ENCODE measurements around the gene CLDN7.
A peak's percentile ranks its signal among the peaks of the same experiment; 100 is the strongest.

Gene CLDN7, protein sequence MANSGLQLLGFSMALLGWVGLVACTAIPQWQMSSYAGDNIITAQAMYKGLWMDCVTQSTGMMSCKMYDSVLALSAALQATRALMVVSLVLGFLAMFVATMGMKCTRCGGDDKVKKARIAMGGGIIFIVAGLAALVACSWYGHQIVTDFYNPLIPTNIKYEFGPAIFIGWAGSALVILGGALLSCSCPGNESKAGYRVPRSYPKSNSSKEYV

DNA sequence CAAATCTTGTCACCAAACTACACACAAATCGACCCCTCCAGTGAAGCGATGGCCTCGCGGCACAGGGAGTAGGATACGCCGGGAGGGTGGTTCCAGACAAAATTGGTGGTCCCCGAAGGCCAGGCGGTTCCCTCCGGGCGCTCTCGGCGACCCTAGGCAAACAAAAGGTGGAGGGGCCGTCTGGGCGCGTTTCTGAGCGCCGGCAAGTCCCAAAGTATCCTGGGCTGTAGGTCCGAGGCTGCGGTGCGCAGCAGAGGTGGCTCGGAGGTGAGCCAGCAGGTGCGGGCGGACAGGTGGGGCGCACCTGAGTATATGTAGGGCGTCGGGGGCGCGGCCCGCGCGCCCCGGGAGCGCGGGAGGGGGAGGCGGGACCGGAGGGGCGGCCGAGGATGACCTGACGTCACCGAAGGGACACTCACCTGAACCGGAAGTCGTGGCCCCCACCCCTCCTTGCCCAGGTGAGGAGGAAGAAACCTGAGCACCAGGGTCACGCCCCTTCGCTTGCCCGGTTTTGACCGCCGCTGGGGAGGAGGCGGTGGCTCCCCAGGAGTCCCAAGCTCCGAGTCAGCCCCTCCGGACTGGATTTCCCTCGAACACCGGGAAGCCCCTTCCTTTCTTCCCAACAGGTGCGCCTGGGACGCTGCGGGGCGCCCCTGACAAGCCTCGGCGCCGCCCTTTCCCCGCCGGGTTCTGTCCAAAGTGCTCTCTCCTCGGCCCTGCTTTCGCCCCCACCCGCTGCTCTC is at the start of gene CLDN7:
Gene CLDN7 (minus strand): TSS at position 287 of the 743 bp plus-strand sequence. CDS start 435 bp downstream, outside the sequence.
- Histone ChIP-seq H3K36me3 (ENCODE audit: control insufficient read depth in 5 of 5, insufficient read depth in 5 of 5, low read length in 5 of 5) (peaks cover 0 to 23% (median 14%) of the 10 kb centered on the region in 5 donors), H3K9me3 (ENCODE audit: control insufficient read depth in 5 of 5, low read length in 5 of 5) (no peaks in the 10 kb centered on the region), H3K9ac (ENCODE audit: low read length in 5 of 5) (peak within 1 kb of the TSS in 4 of 5 donors; percentile 21 to 67 (median 58)), H3K4me3 (ENCODE audit: low read depth in 1 of 5, low read length in 5 of 5) (peak within 1 kb of the TSS; percentile 54 to 75 (median 62)), H3K4me1 (ENCODE audit: control insufficient read depth in 5 of 5, insufficient read depth in 5 of 5, low read length in 5 of 5) (peaks cover 0 to 47% (median 41%) of the 10 kb centered on the region in 5 donors), H3K27ac (ENCODE audit: low read depth, low read length) (no peak within 1 kb of the TSS), H3K27me3 (ENCODE audit: control insufficient read depth in 5 of 5, insufficient read depth in 4 of 5, low read length in 5 of 5) (peaks cover 0 to 22% (median 14%) of the 10 kb centered on the region in 5 donors)

DNA sequence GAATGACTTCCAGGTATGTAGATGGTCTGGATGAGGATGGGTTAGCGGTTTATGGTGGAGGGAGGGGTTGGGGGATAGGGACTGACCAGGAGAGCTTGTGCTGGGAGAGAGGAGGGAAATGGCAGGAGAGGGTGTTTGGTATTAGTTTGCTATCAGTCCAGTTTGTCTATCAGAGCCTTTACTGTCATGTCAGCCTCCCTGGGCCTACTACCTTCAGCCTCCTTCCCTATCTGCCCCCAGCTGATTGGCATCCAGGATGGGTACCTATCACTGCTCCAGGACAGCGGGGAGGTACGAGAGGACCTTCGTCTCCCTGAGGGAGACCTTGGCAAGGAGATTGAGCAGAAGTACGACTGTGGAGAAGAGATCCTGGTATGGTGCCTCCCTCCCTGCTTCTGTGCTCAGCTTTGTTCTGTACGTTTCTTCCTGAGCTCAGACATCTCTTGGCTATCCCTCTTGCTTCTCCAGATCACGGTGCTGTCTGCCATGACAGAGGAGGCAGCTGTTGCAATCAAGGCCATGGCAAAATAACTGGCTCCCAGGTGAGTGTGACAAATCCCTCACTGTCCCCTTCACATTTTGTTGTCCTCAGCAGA is 48.9 kb upstream of the CLDN7 start:
- Histone ChIP-seq H3K4me3 (ENCODE audit: low read depth in 1 of 5, low read length in 5 of 5) (no peak overlapping the region), H3K27me3 (ENCODE audit: control insufficient read depth in 5 of 5, insufficient read depth in 4 of 5, low read length in 5 of 5) (no peaks in the 10 kb centered on the region), H3K4me1 (ENCODE audit: control insufficient read depth in 5 of 5, insufficient read depth in 5 of 5, low read length in 5 of 5) (peaks cover 17 to 63% (median 51%) of the 10 kb centered on the region in 5 donors), H3K36me3 (ENCODE audit: control insufficient read depth in 5 of 5, insufficient read depth in 5 of 5, low read length in 5 of 5) (peaks cover 7 to 49% (median 45%) of the 10 kb centered on the region in 5 donors), H3K9me3 (ENCODE audit: control insufficient read depth in 5 of 5, low read length in 5 of 5) (no peaks in the 10 kb centered on the region), H3K9ac (ENCODE audit: low read length in 5 of 5) (no peak overlapping the region), H3K27ac (ENCODE audit: low read depth, low read length) (no peak overlapping the region)

DNA sequence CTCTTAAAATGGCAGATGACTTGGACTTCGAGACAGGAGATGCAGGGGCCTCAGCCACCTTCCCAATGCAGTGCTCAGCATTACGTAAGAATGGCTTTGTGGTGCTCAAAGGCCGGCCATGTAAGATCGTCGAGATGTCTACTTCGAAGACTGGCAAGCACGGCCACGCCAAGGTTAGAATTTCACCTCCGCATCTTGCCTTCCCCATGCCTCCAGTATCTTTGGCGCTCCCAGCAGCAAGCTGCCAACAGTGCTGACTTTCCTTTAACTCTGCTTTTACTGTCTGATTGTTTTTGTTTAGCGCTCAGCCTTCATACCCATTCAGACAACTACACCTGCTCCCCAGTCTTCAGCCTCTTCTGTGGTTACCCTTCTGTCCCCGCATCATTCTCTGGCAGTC is 47.4 kb upstream of the CLDN7 start:
- Histone ChIP-seq H3K4me1 (ENCODE audit: control insufficient read depth in 5 of 5, insufficient read depth in 5 of 5, low read length in 5 of 5) (peaks cover 14 to 53% (median 40%) of the 10 kb centered on the region in 5 donors), H3K9ac (ENCODE audit: low read length in 5 of 5) (peak overlapping the region in 3 of 5 donors; percentile 78 to 99 (median 89)), H3K27ac (ENCODE audit: low read depth, low read length) (peak overlapping the region; percentile 98), H3K27me3 (ENCODE audit: control insufficient read depth in 5 of 5, insufficient read depth in 4 of 5, low read length in 5 of 5) (no peaks in the 10 kb centered on the region), H3K9me3 (ENCODE audit: control insufficient read depth in 5 of 5, low read length in 5 of 5) (no peaks in the 10 kb centered on the region), H3K4me3 (ENCODE audit: low read depth in 1 of 5, low read length in 5 of 5) (peak overlapping the region in 4 of 5 donors; percentile 74 to 93 (median 80)), H3K36me3 (ENCODE audit: control insufficient read depth in 5 of 5, insufficient read depth in 5 of 5, low read length in 5 of 5) (peaks cover 7 to 49% (median 45%) of the 10 kb centered on the region in 5 donors)

DNA sequence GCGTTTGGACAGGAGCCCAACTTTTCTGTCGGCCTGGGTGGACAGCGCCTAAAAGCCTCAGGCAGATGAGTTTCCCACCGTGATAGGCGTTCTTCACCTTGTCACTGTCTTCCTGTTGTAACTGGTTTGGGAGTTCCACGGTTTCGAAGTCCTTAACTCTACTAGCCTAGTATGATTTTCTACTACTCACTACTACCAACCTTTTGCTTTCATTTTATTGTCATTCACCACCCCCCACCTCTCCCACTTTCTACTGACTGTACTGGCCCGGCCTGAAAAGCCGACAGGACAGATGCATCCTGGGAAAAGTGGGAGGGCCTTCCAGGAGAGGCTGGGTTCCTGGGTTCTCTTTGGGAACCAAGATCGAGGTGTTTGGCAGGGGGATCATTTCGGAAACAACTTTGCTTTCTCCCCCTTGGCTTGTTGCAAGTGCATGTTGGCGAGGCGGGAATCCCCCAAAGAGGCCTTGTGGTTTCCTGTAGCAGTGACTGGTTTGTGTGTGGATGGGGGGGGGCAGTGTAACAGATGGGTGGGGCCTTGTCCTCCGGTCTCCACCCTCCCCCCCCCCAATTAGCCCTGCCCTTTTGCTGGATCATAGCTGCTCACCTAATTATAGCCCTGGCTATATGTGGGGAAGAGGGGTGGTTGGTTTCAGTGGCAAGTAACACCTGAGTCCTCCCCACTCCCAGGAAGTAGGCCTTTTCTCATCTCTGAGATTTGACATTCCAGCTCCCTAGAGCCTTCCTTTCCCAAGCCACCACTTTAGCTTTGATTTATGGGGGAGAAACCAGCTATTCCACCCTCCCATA is 46.6 kb upstream of the CLDN7 start:
- Histone ChIP-seq H3K4me1 (ENCODE audit: control insufficient read depth in 5 of 5, insufficient read depth in 5 of 5, low read length in 5 of 5) (peaks cover 14 to 45% (median 32%) of the 10 kb centered on the region in 5 donors), H3K27me3 (ENCODE audit: control insufficient read depth in 5 of 5, insufficient read depth in 4 of 5, low read length in 5 of 5) (no peaks in the 10 kb centered on the region), H3K9ac (ENCODE audit: low read length in 5 of 5) (peak overlapping the region; percentile 78 to 99 (median 91)), H3K27ac (ENCODE audit: low read depth, low read length) (peak overlapping the region; percentile 98), H3K4me3 (ENCODE audit: low read depth in 1 of 5, low read length in 5 of 5) (peak overlapping the region; percentile 74 to 93 (median 79)), H3K36me3 (ENCODE audit: control insufficient read depth in 5 of 5, insufficient read depth in 5 of 5, low read length in 5 of 5) (peaks cover 7 to 45% (median 41%) of the 10 kb centered on the region in 5 donors), H3K9me3 (ENCODE audit: control insufficient read depth in 5 of 5, low read length in 5 of 5) (no peaks in the 10 kb centered on the region)

DNA sequence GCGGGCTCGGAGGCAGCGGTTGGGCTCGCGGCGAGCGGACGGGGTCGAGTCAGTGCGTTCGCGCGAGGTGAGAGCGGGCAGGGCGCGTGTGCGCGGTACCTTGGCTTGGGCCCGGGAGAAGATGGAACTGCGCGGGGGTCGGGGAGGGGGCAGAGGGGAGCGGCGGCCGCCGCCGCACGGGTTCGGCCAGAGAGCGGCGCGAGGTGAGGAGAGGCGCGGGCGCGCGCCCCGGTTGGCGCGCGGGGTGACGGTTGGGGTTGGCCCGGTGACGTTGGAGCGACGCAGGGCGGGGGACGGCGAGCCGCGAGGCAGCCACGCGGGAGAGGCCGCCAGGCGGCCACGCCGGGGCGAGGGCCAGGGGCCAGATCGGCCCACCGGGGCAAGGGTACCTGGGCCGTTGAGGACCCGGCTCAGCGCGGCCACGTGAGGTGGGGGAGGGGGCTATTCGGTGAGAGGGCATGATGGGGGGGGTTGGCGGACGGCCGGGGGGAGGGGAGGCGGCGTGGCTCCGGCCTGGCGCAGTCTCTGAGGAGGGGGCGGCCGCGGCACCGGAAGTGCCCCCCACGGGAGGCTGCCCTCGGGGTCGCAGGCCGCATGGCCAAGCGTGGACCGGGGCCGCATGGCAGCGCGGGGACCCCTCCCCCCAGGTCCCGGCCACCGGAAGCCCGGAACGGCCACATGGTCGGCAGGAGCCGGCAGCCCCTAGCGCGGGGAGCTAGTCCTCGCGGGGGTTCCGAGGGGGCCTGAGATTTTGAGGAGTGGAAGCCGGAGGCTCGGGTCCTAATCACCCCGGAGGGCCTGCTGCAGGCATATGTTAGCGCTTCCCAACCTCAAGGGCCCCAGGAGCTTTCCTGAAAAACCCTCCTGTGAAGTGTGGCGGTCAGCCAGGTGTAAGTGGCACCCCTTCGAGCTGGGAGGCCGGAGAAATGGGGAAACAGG is 45.7 kb upstream of the CLDN7 start:
- H3K4me3 ChIP-seq (ENCODE audit: low read depth in 1 of 5, low read length in 5 of 5) = peak overlapping the region; percentile 74 to 93 (median 79)
- H3K4me1 ChIP-seq (ENCODE audit: control insufficient read depth in 5 of 5, insufficient read depth in 5 of 5, low read length in 5 of 5) = peaks cover 14 to 36% (median 24%) of the 10 kb centered on the region in 5 donors
- no peaks in the 10 kb centered on the region for H3K9me3 ChIP-seq (ENCODE audit: control insufficient read depth in 5 of 5, low read length in 5 of 5)
- H3K36me3 ChIP-seq (ENCODE audit: control insufficient read depth in 5 of 5, insufficient read depth in 5 of 5, low read length in 5 of 5) = peaks cover 7 to 37% (median 32%) of the 10 kb centered on the region in 5 donors
- peak overlapping the region; percentile 78 to 99 (median 91) for H3K9ac ChIP-seq (ENCODE audit: low read length in 5 of 5)
- H3K27ac ChIP-seq (ENCODE audit: low read depth, low read length) = peak overlapping the region; percentile 98
- no peaks in the 10 kb centered on the region for H3K27me3 ChIP-seq (ENCODE audit: control insufficient read depth in 5 of 5, insufficient read depth in 4 of 5, low read length in 5 of 5)

DNA sequence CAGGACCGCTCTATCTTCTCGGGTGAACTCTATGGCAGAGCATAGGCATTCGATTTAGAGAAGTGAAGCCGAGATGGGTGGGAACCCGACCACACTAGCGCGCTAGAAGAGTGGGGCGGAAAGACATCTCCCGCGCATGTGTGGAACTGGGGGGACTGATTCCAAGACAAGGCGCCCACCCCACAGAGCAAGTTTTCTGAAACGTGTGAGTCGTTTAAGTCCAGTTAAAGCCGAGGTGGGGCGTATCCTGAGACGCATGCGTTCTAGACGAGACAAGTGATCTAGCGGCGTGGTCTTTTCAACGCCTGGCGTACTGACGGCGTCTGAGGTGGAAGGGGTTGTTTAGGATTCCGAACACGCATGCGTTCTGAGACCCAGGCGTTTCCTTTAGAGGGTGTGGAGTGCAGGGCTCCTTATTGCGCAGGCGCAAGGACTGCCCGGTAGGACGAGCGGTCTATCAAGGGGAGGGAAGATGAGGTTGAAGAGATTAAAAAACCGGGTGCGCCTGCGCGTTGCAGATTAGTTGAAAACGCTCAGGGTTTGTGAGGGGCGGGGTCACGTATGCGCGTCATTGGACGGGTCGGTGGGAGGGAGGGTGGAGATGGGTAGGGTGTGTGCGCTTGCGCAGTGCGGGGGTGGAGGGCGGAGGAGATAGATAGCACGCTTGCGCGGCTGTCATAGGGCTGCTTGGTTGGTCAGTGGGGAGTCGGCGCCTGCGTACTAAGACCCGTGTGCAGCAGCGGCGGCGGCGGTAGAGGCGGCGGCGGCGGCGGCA is 44.8 kb upstream of the CLDN7 start, which contains the start of gene EIF5A:
Gene EIF5A (plus strand): TSS at position 718 of the 775 bp plus-strand sequence. CDS start 2,008 bp downstream, outside the sequence.
- H3K4me1 ChIP-seq (ENCODE audit: control insufficient read depth in 5 of 5, insufficient read depth in 5 of 5, low read length in 5 of 5) = peaks cover 14 to 36% (median 22%) of the 10 kb centered on the region in 5 donors
- H3K27me3 ChIP-seq (ENCODE audit: control insufficient read depth in 5 of 5, insufficient read depth in 4 of 5, low read length in 5 of 5) = no peaks in the 10 kb centered on the region

DNA sequence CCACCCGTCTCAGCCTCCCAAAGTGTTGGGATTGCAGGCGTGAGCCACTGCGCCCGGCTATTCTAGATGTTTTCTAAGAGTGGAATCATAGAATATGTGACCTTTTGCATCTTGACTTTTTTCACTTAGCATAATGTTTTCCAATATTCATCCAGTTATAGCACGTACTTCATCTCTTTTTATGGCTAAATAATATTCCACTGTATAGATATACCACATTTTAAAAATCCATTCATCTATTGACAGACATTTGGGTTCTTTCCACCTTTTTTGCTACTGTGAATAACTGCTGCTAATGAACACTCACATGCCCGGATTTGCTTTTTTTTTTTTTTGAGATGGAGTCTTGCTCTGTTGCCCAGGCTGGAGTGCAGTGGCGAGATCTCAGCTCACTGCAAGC is 41.9 kb upstream of the CLDN7 start:
- Histone ChIP-seq H3K27me3 (ENCODE audit: control insufficient read depth in 5 of 5, insufficient read depth in 4 of 5, low read length in 5 of 5) (no peaks in the 10 kb centered on the region), H3K9ac (ENCODE audit: low read length in 5 of 5) (no peak overlapping the region), H3K27ac (ENCODE audit: low read depth, low read length) (no peak overlapping the region), H3K4me3 (ENCODE audit: low read depth in 1 of 5, low read length in 5 of 5) (no peak overlapping the region), H3K36me3 (ENCODE audit: control insufficient read depth in 5 of 5, insufficient read depth in 5 of 5, low read length in 5 of 5) (no peaks in the 10 kb centered on the region), H3K9me3 (ENCODE audit: control insufficient read depth in 5 of 5, low read length in 5 of 5) (no peaks in the 10 kb centered on the region), H3K4me1 (ENCODE audit: control insufficient read depth in 5 of 5, insufficient read depth in 5 of 5, low read length in 5 of 5) (peaks cover 7 to 19% (median 11%) of the 10 kb centered on the region in 5 donors)

More for the DNA sequence above, 44.8 kb upstream of the CLDN7 start, which contains the start of gene EIF5A:
- Histone ChIP-seq H3K4me3 (ENCODE audit: low read depth in 1 of 5, low read length in 5 of 5) (peak within 1 kb of the TSS; percentile 78 to 93 (median 84)), H3K9ac (ENCODE audit: low read length in 5 of 5) (peak within 1 kb of the TSS; percentile 84 to 99 (median 91)), H3K9me3 (ENCODE audit: control insufficient read depth in 5 of 5, low read length in 5 of 5) (no peaks in the 10 kb centered on the region), H3K27ac (ENCODE audit: low read depth, low read length) (peak within 1 kb of the TSS; percentile 98), H3K36me3 (ENCODE audit: control insufficient read depth in 5 of 5, insufficient read depth in 5 of 5, low read length in 5 of 5) (peaks cover 7 to 28% (median 24%) of the 10 kb centered on the region in 5 donors)

DNA sequence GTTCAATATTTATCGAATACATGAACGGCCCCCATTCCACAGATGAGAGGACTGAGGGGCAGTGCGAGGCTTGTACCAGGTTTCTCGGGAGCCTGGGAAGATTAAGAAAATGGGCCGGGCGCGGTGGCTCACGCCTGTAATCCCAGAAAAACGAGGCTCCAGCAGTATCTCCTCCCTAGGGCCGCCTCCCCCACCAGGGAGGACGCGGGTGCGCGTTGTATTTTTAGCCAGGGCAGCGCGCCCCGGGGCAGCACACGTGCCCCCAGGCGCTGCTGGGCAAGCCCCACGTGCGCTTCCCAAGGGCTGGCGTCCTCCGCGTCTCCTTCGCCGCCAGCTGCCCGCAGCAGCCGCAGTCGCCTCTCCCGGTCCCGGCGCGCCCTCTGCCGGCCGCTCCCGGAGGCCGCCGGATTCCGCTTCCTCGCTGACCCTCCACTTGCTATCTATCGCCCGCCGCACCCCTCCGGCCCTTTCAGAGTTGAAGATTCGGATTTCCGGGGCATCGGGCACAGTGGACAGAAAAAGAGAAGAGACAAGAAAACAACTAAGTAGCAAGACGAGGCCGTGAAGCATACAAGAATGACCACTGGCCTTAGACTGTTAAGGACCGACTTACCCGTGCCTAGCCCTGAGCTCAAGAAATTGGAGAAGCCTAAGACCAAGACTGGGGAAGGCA is 34.0 kb upstream of the CLDN7 start:
- H3K9ac ChIP-seq (ENCODE audit: low read length in 5 of 5) = peak overlapping the region in 1 of 5 donors; percentile 68
- H3K27ac ChIP-seq (ENCODE audit: low read depth, low read length) = peak overlapping the region; percentile 51
- no peaks in the 10 kb centered on the region for H3K9me3 ChIP-seq (ENCODE audit: control insufficient read depth in 5 of 5, low read length in 5 of 5)
- peak overlapping the region in 2 of 5 donors; percentile 48 for H3K4me3 ChIP-seq (ENCODE audit: low read depth in 1 of 5, low read length in 5 of 5)
- H3K27me3 ChIP-seq (ENCODE audit: control insufficient read depth in 5 of 5, insufficient read depth in 4 of 5, low read length in 5 of 5) = peaks cover 0 to 24% (median 12%) of the 10 kb centered on the region in 5 donors
- peaks cover 2 to 52% (median 44%) of the 10 kb centered on the region in 5 donors for H3K4me1 ChIP-seq (ENCODE audit: control insufficient read depth in 5 of 5, insufficient read depth in 5 of 5, low read length in 5 of 5)
- no peaks in the 10 kb centered on the region for H3K36me3 ChIP-seq (ENCODE audit: control insufficient read depth in 5 of 5, insufficient read depth in 5 of 5, low read length in 5 of 5)
